Stimulated activated CD4-positive, alpha-beta T cell treated with anti-CD3 and anti-CD28 coated beads, Interleukin-1b, Interleukin-23, amount 100 ng/mL, for 24 hours (primary cell): ENCODE results near the gene MRPL49.
A peak's percentile ranks its signal among the peaks of the same experiment; 100 is the strongest.

Experiments
- DNase-seq, 4 experiments: peaks; one replicate each; pipeline ENCODE4 v3.0.0-alpha.2; 2020; ENCODE audit warnings: low read depth in 4 of 4, low spot score in 1 of 4

The MRPL49 gene

DNA sequence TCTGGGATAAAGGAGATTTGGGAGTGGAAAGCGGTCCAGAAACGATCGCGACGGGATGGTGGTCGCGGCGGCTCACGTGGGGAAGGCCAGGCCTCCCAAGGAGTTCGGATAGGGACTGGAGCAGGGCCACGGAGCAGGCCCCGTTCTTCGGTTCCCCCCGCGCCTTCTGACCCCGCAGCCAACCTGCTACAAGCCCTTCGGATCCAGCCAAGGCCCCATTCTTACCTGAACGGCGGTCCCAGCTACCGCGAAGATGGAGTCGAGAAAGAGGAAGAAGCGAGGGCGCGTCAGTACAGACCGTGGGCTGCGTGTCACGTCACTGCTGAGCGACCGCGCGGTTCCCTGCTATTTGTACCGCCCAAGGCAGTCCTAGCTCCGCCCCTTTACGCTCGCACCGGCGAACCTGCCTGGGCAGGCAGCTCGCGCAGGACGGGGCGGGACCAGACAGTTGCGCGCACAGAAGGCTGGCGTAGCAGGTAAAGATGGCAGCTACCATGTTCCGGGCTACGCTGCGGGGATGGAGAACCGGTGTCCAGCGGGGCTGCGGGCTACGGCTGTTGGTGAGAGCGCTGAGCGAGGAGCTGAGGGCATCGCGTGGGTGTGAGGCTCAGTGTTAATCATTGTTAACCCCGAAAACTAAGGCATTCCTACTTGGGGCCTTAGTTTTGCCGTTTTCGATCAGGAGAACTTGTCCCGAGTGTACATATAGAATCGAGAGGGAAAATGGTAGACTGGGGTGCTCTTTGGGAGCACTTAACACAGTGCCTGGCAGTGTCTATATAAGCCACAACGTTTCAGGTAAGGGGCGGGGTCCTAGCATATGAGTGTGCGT, at the start of gene MRPL49, which contains the start of gene FAU:
TSS of gene MRPL49 (plus strand) at position 457 of the 832 bp plus-strand sequence. CDS start at position 483, 26 bp downstream.
TSS of gene FAU (minus strand) at position 270 of the 832 bp plus-strand sequence. CDS start 321 bp downstream, outside the sequence.
- DNase-seq, result peak; percentile 96 to 99 (median 98)

DNA sequence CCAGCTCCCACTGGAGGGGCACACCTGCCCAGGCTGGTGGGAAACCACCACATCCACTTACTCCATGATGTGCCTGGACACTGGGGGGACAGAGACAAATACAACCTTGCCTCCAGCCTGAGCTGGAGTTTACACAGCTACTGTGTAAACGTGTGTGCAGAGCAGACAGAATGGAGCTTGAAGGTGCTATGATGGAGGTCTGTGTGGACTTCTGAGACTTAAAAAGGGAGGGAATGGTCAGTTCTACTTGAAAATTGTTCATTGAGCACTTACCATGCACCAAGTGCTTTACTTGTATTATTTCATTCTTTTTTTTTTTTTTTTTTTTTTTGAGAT, 49.5 kb upstream of the MRPL49 start:
- no peak for DNase-seq

DNA sequence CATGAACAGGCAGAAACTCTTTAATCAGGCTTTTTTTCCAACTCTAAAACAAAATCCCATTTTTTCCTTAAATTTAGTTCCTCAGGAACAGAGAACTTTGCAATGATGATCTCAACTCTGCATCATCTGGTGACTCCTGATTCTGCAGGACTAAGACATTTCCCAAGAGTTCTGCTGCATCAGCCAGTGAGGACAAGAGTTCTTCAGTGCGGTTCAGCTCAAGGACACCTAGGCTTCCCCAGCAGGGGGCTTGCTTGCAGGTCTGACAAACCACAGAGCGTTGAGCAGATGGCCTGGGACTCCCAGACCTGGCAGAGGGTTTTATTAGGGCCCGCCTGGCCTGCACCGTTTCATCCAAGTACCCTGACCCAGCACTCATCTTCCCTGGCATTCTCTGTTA, 44.7 kb upstream of the MRPL49 start:
- no peak for DNase-seq

DNA sequence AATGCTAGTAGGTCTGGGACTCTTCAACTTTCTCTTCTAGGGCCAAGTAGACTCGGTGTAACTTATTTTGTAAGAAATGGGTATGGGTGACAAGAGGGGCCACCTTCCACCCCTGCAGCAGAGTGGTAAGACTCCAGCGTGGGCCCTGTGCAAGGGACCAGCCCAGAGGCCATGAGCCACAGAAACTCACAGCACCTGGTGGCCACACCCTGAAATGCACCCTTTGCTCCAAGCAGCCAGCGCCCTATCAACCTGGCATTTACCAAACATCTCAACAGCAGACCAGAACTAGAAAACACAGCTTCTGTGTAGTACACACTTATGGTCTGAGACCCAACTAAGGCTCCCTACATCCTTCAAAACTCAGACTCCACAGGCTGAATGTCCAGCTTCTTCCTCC, 44.0 kb upstream of the MRPL49 start:
- peak; percentile 28 to 43 (median 42) for DNase-seq

DNA sequence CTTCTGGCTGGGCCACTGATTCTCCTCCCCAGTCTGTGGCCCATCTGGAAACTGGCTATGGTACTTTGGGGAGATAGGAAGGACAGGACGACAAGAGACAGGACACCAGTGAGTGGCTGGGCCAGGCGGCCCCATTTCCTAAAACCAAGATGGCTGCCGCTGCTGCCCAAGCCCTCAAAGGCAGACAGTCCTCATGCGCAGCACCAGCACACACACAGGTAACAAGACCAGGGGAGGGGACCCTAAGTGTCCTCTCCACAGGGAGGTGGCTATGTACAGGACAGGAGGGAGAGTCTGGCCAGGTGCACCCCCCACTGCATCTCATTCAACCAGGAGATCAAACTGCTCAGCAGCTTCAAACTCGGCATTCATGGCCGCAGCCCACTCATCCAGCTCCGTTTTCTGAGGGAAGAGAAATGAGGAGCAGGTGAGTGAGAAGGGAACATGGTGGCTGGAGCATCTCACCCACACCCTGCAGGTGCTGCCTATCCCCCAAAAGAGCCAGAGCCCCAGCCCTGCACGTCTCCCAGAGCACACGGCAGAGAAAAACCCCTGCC, 43.3 kb upstream of the MRPL49 start:
- DNase-seq, result no peak

DNA sequence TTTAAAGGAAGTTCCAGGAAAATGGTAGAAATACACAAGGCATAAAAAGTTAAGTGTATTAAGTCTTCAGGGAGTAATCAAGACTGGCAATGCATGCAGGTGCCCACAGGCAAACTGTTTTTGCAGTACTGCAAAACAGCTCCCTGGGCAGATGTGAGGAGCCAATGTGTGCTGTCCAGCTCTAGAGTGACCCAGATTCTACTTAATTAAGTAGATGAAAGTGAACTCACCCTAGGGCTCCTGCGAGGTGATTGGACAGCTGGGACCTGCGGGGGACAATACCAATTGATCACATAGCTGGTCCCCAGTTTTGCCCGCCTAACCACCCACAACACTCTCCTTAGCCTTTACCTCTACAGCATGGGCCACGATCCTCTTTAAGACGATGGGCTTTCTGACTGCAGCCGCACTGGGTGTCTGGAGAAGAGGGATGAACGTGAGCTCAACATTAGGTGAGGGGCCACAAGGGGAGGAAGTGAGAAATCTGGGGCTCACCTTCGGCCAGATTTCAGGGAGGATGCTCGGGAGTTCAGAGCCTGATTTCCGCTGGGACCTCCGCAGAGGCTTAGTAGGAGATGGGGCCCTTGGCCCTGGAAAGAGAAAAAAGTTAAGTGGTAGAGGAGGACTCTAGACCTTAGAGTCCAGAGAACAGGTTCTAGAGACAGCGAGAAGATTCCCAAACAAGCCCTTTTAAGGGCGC, 38.8 kb upstream of the MRPL49 start:
- no peak for DNase-seq

DNA sequence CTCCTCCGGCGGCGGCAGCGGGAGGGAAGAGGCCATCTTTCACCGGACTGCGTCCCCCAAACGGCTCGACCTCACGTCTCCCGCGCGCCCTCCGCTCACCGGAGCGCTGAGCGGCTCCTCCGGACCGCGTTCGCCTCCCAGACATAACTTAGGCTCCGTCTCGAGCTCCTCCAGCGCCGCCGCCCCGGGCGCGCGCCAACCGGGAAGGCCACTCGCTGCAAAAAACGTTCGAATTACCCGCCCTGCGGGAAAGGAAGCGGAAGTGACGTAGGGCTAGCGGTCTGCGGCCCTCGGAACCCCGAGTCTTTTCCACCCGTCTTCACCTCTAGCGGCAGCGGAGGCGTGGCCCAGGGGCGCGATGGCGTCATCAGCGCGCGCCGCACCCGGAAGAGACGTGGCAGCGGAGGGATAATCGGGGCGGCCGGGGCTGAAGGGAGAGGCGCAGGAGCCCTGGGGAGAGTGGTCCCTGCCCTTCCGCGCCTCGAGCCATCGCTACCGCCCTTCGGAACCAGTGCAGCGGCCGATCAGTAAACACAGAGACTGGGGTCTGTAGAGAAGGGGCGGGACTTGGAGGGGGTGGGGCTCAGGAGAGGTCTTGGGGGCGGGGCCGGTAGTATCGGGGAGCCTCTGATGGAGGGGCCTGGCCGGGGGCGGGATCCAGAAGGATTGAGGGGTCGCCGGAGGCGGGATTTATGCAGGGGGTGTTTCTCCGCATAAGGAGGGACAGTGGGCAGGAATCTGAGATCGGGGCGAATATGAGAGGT, 38.1 kb upstream of the MRPL49 start, which contains the start of the genes CDCA5 and ZFPL1:
TSS of gene CDCA5 (minus strand) at position 207 of the 764 bp plus-strand sequence. CDS start at position 145, 62 bp downstream.
TSS of gene ZFPL1 (plus strand) at position 389 of the 764 bp plus-strand sequence. CDS start 477 bp downstream, outside the sequence.
- peak; percentile 91 to 94 (median 92) for DNase-seq

DNA sequence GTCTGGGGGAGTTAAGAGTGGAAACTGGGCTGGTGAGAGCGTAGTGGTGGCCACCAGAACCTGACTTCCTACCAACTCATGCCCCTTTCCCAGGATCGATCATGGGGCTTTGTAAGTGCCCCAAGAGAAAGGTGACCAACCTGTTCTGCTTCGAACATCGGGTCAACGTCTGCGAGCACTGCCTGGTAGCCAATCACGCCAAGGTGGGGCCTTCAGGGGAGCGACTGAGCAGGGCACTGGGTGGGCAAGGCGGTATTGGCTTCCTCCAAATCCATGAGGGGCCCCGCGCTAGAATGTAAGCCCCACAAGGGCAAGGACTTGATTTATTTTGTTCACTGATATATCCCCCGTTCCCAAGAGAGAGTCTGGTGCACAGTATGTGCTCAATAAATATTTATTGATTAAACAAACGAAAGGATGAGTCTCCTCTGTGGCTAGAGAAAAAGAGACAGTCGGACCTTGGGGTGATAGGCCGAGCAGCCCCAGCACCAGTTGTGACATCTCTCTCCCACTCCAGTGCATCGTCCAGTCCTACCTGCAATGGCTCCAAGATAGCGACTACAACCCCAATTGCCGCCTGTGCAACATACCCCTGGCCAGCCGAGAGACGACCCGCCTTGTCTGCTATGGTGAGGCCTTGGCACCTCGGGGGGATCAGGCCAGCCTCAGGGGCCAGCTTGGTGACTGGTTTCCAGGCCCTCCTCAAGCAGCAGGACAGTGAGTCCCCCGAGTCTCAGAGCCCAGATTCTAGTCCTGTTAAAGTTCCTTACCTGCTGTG, 37.3 kb upstream of the MRPL49 start:
- DNase-seq, result no peak

DNA sequence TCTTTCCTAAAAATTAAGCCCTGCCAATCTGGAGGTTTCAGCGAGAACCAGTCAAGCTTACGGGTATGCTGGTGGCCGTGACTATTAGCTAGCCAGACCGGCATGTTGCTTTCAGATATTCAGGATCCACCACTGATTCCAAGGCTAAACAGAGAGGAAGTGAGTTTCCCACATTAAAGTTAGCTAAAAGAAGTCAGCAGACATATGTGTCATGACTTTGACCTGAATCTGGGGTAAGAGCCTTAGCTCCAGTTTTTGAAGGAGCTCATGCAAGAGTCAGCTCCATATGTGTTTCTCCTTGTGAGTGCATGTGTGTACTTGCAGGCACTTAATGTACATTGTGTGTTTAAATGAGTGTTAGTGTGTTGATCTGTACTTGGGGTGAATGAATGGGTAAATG, 36.7 kb upstream of the MRPL49 start:
- DNase-seq, result no peak

DNA sequence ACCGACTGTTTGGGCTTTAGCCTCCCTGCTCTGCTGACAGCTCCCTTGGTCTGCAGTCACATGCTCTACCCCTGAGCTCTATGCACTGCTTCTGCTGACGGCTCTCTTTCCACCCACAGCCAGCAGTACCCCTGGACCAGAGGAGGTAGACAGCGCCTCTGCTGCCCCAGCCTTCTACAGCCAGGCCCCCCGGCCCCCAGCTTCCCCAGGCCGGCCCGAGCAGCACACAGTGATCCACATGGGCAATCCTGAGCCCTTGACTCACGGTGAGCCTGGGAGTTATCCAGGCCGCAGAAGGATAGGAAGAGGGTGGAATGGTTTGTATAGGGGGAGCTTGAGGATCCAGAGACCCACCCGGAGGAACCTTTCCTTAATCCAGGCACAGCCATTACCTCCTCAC, 35.3 kb upstream of the MRPL49 start:
- DNase-seq, result no peak

DNA sequence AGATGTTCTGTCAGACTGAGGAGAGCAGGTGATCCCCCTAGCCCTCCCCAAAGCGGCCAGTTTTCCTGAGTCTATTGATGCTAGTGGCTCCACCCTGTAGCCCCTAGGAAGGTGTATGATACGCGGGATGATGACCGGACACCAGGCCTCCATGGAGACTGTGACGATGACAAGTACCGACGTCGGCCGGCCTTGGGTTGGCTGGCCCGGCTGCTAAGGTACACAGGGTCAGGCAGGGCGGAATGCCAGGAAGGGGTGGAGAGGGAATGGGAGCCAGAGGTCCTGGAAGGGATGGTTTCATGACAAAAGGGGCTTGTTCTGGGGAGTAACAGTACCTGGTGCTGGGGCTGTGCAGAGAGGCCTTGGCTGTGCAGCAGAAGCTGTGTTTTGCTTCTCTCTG, 34.9 kb upstream of the MRPL49 start:
- DNase-seq, result no peak

DNA sequence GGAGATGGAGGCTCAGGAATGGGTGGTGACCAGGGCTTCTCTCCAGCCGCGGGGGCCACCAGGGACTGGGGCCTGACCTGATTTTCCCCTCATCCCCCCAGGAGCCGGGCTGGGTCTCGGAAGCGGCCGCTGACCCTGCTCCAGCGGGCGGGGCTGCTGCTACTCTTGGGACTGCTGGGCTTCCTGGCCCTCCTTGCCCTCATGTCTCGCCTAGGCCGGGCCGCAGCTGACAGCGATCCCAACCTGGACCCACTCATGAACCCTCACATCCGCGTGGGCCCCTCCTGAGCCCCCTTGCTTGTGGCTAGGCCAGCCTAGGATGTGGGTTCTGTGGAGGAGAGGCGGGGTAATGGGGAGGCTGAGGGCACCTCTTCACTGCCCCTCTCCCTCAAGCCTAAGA, 34.3 kb upstream of the MRPL49 start:
- DNase-seq, result no peak

DNA sequence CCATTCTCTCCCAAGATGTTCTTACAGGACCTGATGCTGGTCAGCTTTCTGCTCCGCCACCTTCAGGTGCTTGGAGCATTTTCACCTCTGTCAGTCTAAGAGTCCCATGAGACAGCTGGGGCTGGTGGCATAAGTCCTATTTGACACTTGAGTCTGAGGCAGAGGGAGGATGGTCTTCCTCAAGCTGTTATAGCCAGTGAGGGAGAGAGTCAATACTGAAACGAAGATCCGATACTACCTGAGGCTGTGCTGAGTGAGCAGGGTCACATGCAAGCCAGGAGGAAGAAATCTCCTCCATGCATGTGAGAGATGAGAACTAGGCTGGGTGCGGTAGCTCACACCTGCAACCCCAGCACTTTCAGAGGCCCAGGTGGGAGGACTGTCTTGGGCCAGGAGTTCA, 32.5 kb upstream of the MRPL49 start:
- no peak for DNase-seq

DNA sequence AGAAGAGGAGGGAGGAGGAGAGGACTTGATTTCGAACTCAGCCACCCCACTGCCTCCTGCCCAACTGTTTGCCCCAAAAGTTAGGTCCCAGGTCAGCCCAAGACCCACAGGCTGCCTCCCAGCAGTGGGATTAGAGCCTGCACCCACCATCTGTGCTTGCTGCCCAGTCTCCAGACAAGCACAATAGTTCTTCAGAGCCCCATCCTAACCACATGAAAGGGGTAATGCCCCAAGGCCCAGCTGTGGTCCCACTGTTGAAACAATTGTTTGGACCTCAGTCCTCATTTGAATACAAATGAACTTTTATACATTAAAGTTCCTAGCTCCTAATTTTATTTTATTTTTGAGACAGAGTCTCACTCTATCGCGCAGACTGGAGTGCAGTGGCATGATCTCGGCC, 31.5 kb upstream of the MRPL49 start:
- no peak for DNase-seq

DNA sequence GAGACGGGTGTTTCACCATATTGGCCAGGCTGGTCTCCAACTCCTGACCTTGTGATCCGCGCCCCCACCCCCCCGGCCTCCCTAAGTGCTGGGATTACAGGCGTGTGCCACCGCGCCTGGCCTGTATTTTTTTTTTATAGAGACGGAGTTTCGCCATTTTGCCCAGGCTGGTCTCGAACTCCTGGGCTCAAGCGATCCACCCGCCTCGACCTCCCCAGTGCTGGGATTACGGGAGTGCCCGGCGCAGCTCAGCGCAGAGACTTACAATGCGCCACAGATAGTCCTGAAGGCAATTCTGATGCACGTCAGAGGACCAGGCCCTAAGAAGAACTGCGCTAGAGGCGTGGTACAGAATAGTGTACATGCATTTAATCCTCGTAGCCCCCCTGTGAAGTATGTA, 26.7 kb upstream of the MRPL49 start:
- DNase-seq, result no peak

DNA sequence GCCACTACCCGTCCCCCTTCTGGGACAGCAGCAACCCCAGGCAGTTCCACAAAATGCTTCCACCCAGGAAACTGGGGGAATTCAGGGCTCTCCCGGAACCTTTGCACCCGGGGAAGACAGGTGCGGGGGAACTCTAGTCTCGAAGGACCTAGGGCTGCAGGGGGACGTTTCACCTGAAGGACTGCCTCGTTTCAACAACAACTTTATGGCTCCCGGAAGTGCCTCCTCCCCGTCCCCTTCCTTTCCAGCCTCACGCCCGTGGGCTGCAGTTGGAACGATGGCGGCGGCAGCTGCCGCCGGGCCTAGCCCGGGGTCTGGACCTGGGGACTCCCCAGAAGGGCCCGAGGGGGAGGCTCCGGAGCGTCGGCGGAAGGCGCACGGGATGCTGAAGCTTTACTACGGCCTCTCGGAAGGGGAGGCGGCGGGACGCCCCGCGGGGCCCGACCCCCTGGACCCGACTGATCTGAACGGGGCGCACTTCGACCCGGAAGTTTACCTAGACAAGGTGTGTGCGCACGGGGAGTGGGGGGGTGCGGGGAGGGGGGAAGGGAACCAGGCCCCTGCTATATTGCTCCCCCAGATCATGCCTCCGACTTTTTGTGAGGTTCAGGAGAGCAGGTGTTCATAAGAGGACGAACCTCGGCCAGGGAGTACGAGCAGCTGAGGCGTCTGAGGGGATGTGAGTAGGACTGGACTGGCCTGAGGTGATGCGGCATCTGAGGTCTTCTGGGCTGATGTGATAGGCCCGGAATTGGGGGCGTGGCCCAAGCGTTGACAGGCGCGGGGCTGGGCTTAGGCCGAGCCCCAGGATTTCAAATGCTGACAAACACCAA, 25.9 kb upstream of the MRPL49 start, which contains the start of gene VPS51:
TSS of gene VPS51 (plus strand) at position 241 of the 833 bp plus-strand sequence. CDS start at position 278, 37 bp downstream.
- peak; percentile 61 to 77 (median 74) for DNase-seq

DNA sequence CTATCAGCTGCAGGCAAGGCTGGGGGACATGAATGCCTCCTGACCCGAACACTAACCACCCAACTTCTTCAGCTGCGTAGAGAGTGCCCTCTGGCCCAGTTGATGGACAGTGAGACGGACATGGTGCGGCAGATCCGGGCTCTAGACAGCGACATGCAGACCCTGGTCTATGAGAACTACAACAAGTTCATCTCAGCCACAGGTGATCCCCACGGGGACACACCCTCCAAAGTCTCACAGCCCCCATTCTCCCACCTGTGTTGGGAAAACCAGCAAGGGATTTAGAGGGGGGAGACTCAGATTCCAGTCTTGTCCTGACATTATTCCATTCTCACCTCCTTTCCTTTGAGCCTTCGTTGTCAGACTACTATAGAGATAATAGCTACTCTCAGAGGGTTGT, 25.2 kb upstream of the MRPL49 start:
- no peak for DNase-seq

DNA sequence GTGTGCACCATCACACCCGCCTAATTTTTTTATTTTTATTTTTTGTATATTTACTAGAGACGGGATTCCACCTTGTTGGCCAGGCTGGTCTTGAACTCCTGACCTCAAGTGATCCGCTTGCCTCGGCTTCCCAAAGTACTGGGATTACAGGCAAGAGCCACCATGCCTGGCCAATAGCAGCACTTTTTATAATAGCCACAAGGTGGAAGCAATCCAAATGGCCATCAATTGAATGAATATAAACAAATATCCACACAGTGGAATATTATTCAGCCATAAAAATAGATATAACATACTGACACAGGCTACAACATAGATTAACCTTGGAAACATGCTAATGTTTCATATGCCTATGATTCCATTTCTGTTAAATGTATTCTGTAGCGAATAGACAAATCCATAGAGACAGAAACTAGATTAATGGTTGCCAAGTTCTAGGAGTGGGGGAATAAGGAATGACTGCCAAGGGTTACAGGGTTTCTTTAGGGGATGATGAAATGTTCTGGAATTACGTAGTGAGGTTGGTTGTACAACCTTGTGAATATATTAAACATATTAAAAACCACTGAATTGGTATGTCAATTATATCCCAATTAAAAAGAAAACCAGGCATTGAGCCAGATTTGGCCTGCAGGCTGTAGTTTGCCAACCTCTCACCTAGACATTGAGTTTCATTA, 21.3 kb upstream of the MRPL49 start:
- no peak for DNase-seq
